HCT116 (cell line): ENCODE data around the gene VANGL2.

Experiments used
- EGR1 ChIP-seq: IDR thresholded peaks from 2 replicates; pipeline ENCODE4 v1.6.1; 2012; ENCODE audit warnings: low read depth
- EZH2 ChIP-seq: fragments of 200-600 bp; sonication (generic); IDR thresholded peaks from 2 replicates; pipeline ENCODE4 v1.6.1; 2017; ENCODE audit warnings: antibody characterized with exemption, mixed run types
- FOSL1 ChIP-seq: IDR thresholded peaks from 2 replicates; pipeline ENCODE4 v1.6.1; 2012; ENCODE audit warnings: low read depth
- JUND ChIP-seq: IDR thresholded peaks from 2 replicates; pipeline ENCODE4 v1.6.1; 2012
- POLR2A ChIP-seq: IDR thresholded peaks from 2 replicates; pipeline ENCODE4 v1.7.0; 2011; ENCODE audit warnings: borderline replicate concordance; ENCODE audit not compliant: insufficient read depth, insufficient read length; ENCODE audit errors: extremely low read depth
- RAD21 ChIP-seq: IDR thresholded peaks from 2 replicates; pipeline ENCODE4 v1.6.1; 2012; ENCODE audit warnings: low read depth, mild to moderate bottlenecking
- SP1 ChIP-seq: IDR thresholded peaks from 2 replicates; pipeline ENCODE4 v1.6.1; 2012; ENCODE audit warnings: low read depth
- SRF ChIP-seq: IDR thresholded peaks from 2 replicates; pipeline ENCODE4 v1.6.1; 2012; ENCODE audit warnings: low read depth
- ZNF274 ChIP-seq: fragments of 200-500 bp; sonication (Bioruptor generic); IDR thresholded peaks from 2 replicates; pipeline ENCODE4 v1.6.1; 2014; ENCODE audit warnings: mild to moderate bottlenecking, low read depth, low read length, inconsistent platforms
- TF ChIP-seq, protein P1 (sequence below), 3 experiments: fragments of 200-600 bp in 1 of 3; sonication (generic) in 1 of 3; IDR thresholded peaks in 2 of 3; conservative IDR thresholded peaks in 1 of 3; 2 replicates each; pipeline ENCODE4 v1.5.1; 2012 to 2017; ENCODE audit warnings: low read depth in 2 of 3, low read length in 2 of 3, antibody characterized with exemption in 1 of 3, borderline replicate concordance in 1 of 3, control low read depth in 1 of 3, mild to moderate bottlenecking in 1 of 3, mixed read lengths in 1 of 3, mixed run types in 1 of 3, moderate library complexity in 1 of 3; ENCODE audit not compliant: insufficient read depth in 1 of 3
- TF ChIP-seq, protein P2 (sequence below): IDR thresholded peaks from 2 replicates; pipeline ENCODE4 v1.6.1; 2012
- TF ChIP-seq, protein P3 (sequence below): IDR thresholded peaks from 2 replicates; pipeline ENCODE4 v1.6.1; 2012

GRCh38 chr1:160370561-160371345 is 29.6 kb upstream of the VANGL2 start:
- TF ChIP-seq, protein P1, sequence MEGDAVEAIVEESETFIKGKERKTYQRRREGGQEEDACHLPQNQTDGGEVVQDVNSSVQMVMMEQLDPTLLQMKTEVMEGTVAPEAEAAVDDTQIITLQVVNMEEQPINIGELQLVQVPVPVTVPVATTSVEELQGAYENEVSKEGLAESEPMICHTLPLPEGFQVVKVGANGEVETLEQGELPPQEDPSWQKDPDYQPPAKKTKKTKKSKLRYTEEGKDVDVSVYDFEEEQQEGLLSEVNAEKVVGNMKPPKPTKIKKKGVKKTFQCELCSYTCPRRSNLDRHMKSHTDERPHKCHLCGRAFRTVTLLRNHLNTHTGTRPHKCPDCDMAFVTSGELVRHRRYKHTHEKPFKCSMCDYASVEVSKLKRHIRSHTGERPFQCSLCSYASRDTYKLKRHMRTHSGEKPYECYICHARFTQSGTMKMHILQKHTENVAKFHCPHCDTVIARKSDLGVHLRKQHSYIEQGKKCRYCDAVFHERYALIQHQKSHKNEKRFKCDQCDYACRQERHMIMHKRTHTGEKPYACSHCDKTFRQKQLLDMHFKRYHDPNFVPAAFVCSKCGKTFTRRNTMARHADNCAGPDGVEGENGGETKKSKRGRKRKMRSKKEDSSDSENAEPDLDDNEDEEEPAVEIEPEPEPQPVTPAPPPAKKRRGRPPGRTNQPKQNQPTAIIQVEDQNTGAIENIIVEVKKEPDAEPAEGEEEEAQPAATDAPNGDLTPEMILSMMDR (IDR thresholded peaks at IDR 0.05 in 2 of 3, conservative IDR thresholded peaks at IDR 0.05 in 1 of 3; ENCODE audit: borderline replicate concordance in 1 of 3, insufficient read depth in 1 of 3, low read depth in 2 of 3, low read length in 2 of 3) = no peak
- TF ChIP-seq POLR2A (no peak), RAD21 (no peak), EGR1 (no peak), JUND (no peak), SP1 (no peak), SRF (no peak), ZNF274 (no peak), FOSL1 (no peak), EZH2 (no peak)
- TF ChIP-seq, protein P2, sequence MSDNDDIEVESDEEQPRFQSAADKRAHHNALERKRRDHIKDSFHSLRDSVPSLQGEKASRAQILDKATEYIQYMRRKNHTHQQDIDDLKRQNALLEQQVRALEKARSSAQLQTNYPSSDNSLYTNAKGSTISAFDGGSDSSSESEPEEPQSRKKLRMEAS = no peak
- TF ChIP-seq, protein P3, sequence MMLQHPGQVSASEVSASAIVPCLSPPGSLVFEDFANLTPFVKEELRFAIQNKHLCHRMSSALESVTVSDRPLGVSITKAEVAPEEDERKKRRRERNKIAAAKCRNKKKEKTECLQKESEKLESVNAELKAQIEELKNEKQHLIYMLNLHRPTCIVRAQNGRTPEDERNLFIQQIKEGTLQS = no peak
